GM12801 (cell line): ENCODE results near the gene DNAI7.

ENCODE experiments used
- CTCF ChIP-seq: IDR thresholded peaks from one replicate; pipeline ENCODE4 v1.5.1; 2011; ENCODE audit warnings: control low read depth; ENCODE audit not compliant: insufficient read length; ENCODE audit errors: extremely low read depth

DNAI7 gene

GRCh38 chr12:25182765-25183164, 12.2 kb downstream of the DNAI7 start:
- no peak for TF ChIP-seq CTCF

GRCh38 chr12:25162866-25163265, 32.1 kb downstream of the DNAI7 start:
- TF ChIP-seq CTCF = no peak

GRCh38 chr12:25156061-25156460, 38.9 kb downstream of the DNAI7 start:
- no peak for TF ChIP-seq CTCF

- no peak for TF ChIP-seq CTCF
These were observed 39.9 kb downstream of the DNAI7 start for GRCh38 chr12:25155022-25155576.

GRCh38 chr12:25152055-25152454, 42.9 kb downstream of the DNAI7 start:
- TF ChIP-seq CTCF = no peak

- no peak for TF ChIP-seq CTCF
These were observed 43.5 kb downstream of the DNAI7 start for GRCh38 chr12:25151476-25151875.

- TF ChIP-seq CTCF = no peak
These were observed 48.3 kb downstream of the DNAI7 start for GRCh38 chr12:25146686-25147085.

GRCh38 chr12:25135531-25136154, 59.3 kb downstream of the DNAI7 start:
- TF ChIP-seq CTCF = no peak
